K562 (cell line): ENCODE data around the gene CCDC116. TPM values are rescaled to one million over a fixed set of nuclear protein-coding genes. Genes with fewer than 3 reads are reported as not detected.

ENCODE experiments used
- GABPB2 ChIP-seq: fragments of 250-450 bp; sonication (Bioruptor Pico); conservative IDR thresholded peaks from 2 replicates; pipeline ENCODE4 v1.5.1; 2021; ENCODE audit warnings: mild to moderate bottlenecking
- KDM2B ChIP-seq: fragments of 250-450 bp; sonication (Bioruptor Pico); IDR thresholded peaks from 2 replicates; pipeline ENCODE4 v1.8.0; 2021; ENCODE audit warnings: mild to moderate bottlenecking, moderate library complexity
- KLF16 ChIP-seq: IDR thresholded peaks from 2 replicates; pipeline ENCODE4 v1.6.1; 2016; ENCODE audit warnings: antibody characterized with exemption
- MED1 ChIP-seq: sonication (generic); formaldehyde crosslinking; IDR thresholded peaks from 2 replicates; pipeline ENCODE4 v1.8.1; 2023; ENCODE audit warnings: missing genetic modification reagents, borderline replicate concordance
- MITF ChIP-seq: IDR thresholded peaks from 2 replicates; pipeline ENCODE4 v1.6.1; 2014; ENCODE audit warnings: antibody characterized with exemption
- POLR2H ChIP-seq: IDR thresholded peaks from 2 replicates; pipeline ENCODE4 v1.6.1; 2016; ENCODE audit warnings: missing genetic modification characterization, low read depth, mild to moderate bottlenecking, control low read depth, missing compliant biosample characterization, moderate library complexity
- RAD21 ChIP-seq, 2 experiments: fragments of 250-450 bp in 1 of 2; fragments of 450-650 bp in 1 of 2; sonication (Bioruptor Pico) in 1 of 2; formaldehyde crosslinking in 1 of 2; IDR thresholded peaks in 1 of 2; conservative IDR thresholded peaks in 1 of 2; 2 replicates each; pipeline versions ENCODE4 v1.4.0 to v1.8.0; 2020 to 2022; ENCODE audit warnings: mild to moderate bottlenecking in 2 of 2, moderate library complexity in 1 of 2
- REST ChIP-seq, 2 experiments: fragments of 450-650 bp; formaldehyde crosslinking in 1 of 2; IDR thresholded peaks; 2 replicates each; pipeline versions ENCODE4 v1.4.0 to v1.6.1; 2014 to 2020; ENCODE audit warnings: mild to moderate bottlenecking in 2 of 2, borderline replicate concordance in 1 of 2, low read depth in 1 of 2
- SUPT5H ChIP-seq: fragments of 450-650 bp; IDR thresholded peaks from 2 replicates; pipeline ENCODE4 v1.6.1; 2016
- TEAD4 ChIP-seq, 2 experiments: sonication (generic) in 1 of 2; formaldehyde crosslinking in 1 of 2; IDR thresholded peaks; 2 replicates each; pipeline versions ENCODE4 v1.6.1 to v1.8.0; 2012 to 2022; ENCODE audit warnings: borderline replicate concordance in 1 of 2, inconsistent platforms in 1 of 2, low read length in 1 of 2, mild to moderate bottlenecking in 1 of 2, missing genetic modification reagents in 1 of 2
- ZNF316 ChIP-seq: fragments of 450-650 bp; IDR thresholded peaks from 2 replicates; pipeline ENCODE4 v1.6.1; 2016
- ZNF583 ChIP-seq: fragments of 250-450 bp; sonication (Bioruptor Pico); IDR thresholded peaks from 2 replicates; pipeline ENCODE4 v1.4.0; 2020
- polyA plus RNA-seq, 8 experiments: library from polyadenylated mRNA; depleted of rRNA in 4 of 8; stranded (reverse) in 5 of 8; unstranded in 3 of 8; fragments of >200 nt; fragmentation: Nextera tagmentation in 2 of 8; fragmentation: Illumina TruSeq in 1 of 8; extraction: Ambion mirVana in 2 of 8; extraction: Trizol in 1 of 8; gene quantifications; 2 replicates each; pipeline versions ENCODE4 v1.2.1 to v1.2.3, GENCODE V29; 2011 to 2014; ENCODE audit warnings: inconsistent platforms in 1 of 8, missing spikeins in 1 of 8
- total RNA-seq, 7 experiments: library from RNA; depleted of rRNA in 6 of 7; stranded (reverse); fragments of >200 nt in 6 of 7; fragmentation: Illumina TruSeq in 2 of 7; extraction: Trizol in 2 of 7; gene quantifications; 2 replicates each; pipeline versions ENCODE4 v1.2.1 to v1.2.3, GENCODE V29; 2011 to 2021; ENCODE audit warnings: low replicate concordance in 1 of 7
- TF ChIP-seq, protein P1 (sequence below): fragments of 450-650 bp; formaldehyde crosslinking; IDR thresholded peaks from 2 replicates; pipeline ENCODE4 v1.4.0; 2022; ENCODE audit warnings: missing genetic modification characterization

Gene CCDC116
- total and polyA plus RNA-seq, 9 of the 15 experiments (the other 6 are each of a cell fraction or from before 2014, with no cell fraction given), result 1.6 to 11.3 (median 4.7) TPM

GRCh38 chr22:21680830-21681565 is 48.4 kb downstream of the CCDC116 start (continued):
- TF ChIP-seq REST (IDR thresholded peaks at IDR 0.05; ENCODE audit: borderline replicate concordance) (no peak), REST (CRISPR knock-in tag; IDR thresholded peaks at IDR 0.05; ENCODE audit: low read depth) (no peak), KDM2B (CRISPR knock-in tag) (0 out of 2 replicates have a peak, but pooled peaks have one; percentile 45), KLF16 (no peak), MITF (no peak), TEAD4 (IDR thresholded peaks at IDR 0.05; ENCODE audit: low read length) (no peak), TEAD4 (CRISPR knock-in tag; IDR thresholded peaks at IDR 0.05; ENCODE audit: borderline replicate concordance) (peak; percentile 82; the same call in 1 of the 2 replicates), POLR2H (tag) (no peak), GABPB2 (CRISPR knock-in tag) (peak; percentile 13; the same call in 1 of the 2 replicates), MED1 (CRISPR knock-in tag) (peak; percentile 34; the same call in 1 of the 2 replicates), RAD21 (CRISPR knock-in tag; conservative IDR thresholded peaks at IDR 0.05 in 1 of 2, IDR thresholded peaks at IDR 0.05 in 1 of 2) (no peak), SUPT5H (0 out of 2 replicates have a peak, but pooled peaks have one; percentile 39), ZNF316 (peak; percentile 81), ZNF583 (CRISPR knock-in tag) (0 out of 2 replicates have a peak, but pooled peaks have one; percentile 41)
- TF ChIP-seq, protein P1, sequence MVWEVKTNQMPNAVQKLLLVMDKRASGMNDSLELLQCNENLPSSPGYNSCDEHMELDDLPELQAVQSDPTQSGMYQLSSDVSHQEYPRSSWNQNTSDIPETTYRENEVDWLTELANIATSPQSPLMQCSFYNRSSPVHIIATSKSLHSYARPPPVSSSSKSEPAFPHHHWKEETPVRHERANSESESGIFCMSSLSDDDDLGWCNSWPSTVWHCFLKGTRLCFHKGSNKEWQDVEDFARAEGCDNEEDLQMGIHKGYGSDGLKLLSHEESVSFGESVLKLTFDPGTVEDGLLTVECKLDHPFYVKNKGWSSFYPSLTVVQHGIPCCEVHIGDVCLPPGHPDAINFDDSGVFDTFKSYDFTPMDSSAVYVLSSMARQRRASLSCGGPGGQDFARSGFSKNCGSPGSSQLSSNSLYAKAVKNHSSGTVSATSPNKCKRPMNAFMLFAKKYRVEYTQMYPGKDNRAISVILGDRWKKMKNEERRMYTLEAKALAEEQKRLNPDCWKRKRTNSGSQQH (CRISPR knock-in tag), result peak; percentile 53; the same call in 1 of the 2 replicates
